ENCODE measurements around the gene BATF3. TPM values are rescaled to one million over a fixed set of nuclear protein-coding genes. Genes with fewer than 3 reads are reported as not detected.

BATF3 gene
- total RNA-seq, 1 donor from 2014 or later = 0.51 TPM

- DNase-seq (ENCODE audit: low read depth) = no peak
Measured at GRCh38 chr1:212710566-212710965, 10.9 kb upstream of the BATF3 start.

- no peak for DNase-seq (ENCODE audit: low read depth)
Measured at GRCh38 chr1:212703991-212704564, 4.4 kb upstream of the BATF3 start.

- DNase-seq (ENCODE audit: low read depth) = no peak
Measured at GRCh38 chr1:212702672-212703071, 3.0 kb upstream of the BATF3 start.

GRCh38 chr1:212701910-212702309, 2.3 kb upstream of the BATF3 start:
- no peak for DNase-seq (ENCODE audit: low read depth)

- peak; percentile 48 for DNase-seq (ENCODE audit: low read depth)
Measured at GRCh38 chr1:212700892-212701819, 1.5 kb upstream of the BATF3 start.

- no peak for DNase-seq (ENCODE audit: low read depth)
Measured at GRCh38 chr1:212700223-212700891, 717 bp upstream of the BATF3 start.

GRCh38 chr1:212699104-212699624, 476 bp downstream of the BATF3 start:
- peak; percentile 41 for DNase-seq (ENCODE audit: low read depth)

- no peak for DNase-seq (ENCODE audit: low read depth)
Measured at GRCh38 chr1:212698467-212699103, 1.1 kb downstream of the BATF3 start.

GRCh38 chr1:212696721-212697331, 2.8 kb downstream of the BATF3 start:
- DNase-seq (ENCODE audit: low read depth) = no peak

- DNase-seq (ENCODE audit: low read depth) = no peak
Measured at GRCh38 chr1:212692774-212693644, 6.6 kb downstream of the BATF3 start.

- no peak for DNase-seq (ENCODE audit: low read depth)
Measured at GRCh38 chr1:212691561-212692071, 8.0 kb downstream of the BATF3 start.

- no peak for DNase-seq (ENCODE audit: low read depth)
Measured at GRCh38 chr1:212690816-212691403, 8.7 kb downstream of the BATF3 start.

- DNase-seq (ENCODE audit: low read depth) = no peak
Measured at GRCh38 chr1:212689758-212690529, 9.7 kb downstream of the BATF3 start.

- no peak for DNase-seq (ENCODE audit: low read depth)
Measured at GRCh38 chr1:212689196-212689725, 10.4 kb downstream of the BATF3 start.

GRCh38 chr1:212688341-212689047, 11.1 kb downstream of the BATF3 start:
- no peak for DNase-seq (ENCODE audit: low read depth)

- no peak for DNase-seq (ENCODE audit: low read depth)
Measured at GRCh38 chr1:212687811-212688210, 11.8 kb downstream of the BATF3 start.

- DNase-seq (ENCODE audit: low read depth) = no peak
Measured at GRCh38 chr1:212686591-212686990, 13.0 kb downstream of the BATF3 start.

- DNase-seq (ENCODE audit: low read depth) = no peak
Measured at GRCh38 chr1:212686069-212686468, 13.6 kb downstream of the BATF3 start.

All from myocyte (in vitro differentiated cells).